ENCODE measurements around the gene SNX11.

The SNX11 gene

GRCh38 chr17:48137656-48138055, 30.1 kb downstream of the SNX11 start:
- DNase-seq, result no peak

GRCh38 chr17:48139944-48140343, 32.4 kb downstream of the SNX11 start:
- no peak for DNase-seq

- DNase-seq, result no peak
Measured at GRCh38 chr17:48143629-48144028, 36.1 kb downstream of the SNX11 start.

GRCh38 chr17:48144231-48144630, 36.7 kb downstream of the SNX11 start:
- DNase-seq, result no peak

GRCh38 chr17:48144976-48145798, 37.6 kb downstream of the SNX11 start:
- DNase-seq, result no peak

GRCh38 chr17:48148029-48148770, 40.6 kb downstream of the SNX11 start:
- no peak for DNase-seq

GRCh38 chr17:48148854-48149786, 41.6 kb downstream of the SNX11 start:
- no peak for DNase-seq

- no peak for DNase-seq
Measured at GRCh38 chr17:48149787-48150463, 42.4 kb downstream of the SNX11 start.

- no peak for DNase-seq
Measured at GRCh38 chr17:48150597-48151001, 43.0 kb downstream of the SNX11 start.

- no peak for DNase-seq
Measured at GRCh38 chr17:48151220-48151619, 43.7 kb downstream of the SNX11 start.

GRCh38 chr17:48152289-48152688, 44.7 kb downstream of the SNX11 start:
- DNase-seq, result no peak

- no peak for DNase-seq
Measured at GRCh38 chr17:48153691-48154358, 46.3 kb downstream of the SNX11 start.

- DNase-seq, result no peak
Measured at GRCh38 chr17:48155889-48156611, 48.5 kb downstream of the SNX11 start.

GRCh38 chr17:48159232-48159631, 51.7 kb downstream of the SNX11 start:
- no peak for DNase-seq

- DNase-seq, result no peak
Measured at GRCh38 chr17:48160177-48161081, 52.9 kb downstream of the SNX11 start.

GRCh38 chr17:48161127-48161905, 53.8 kb downstream of the SNX11 start:
- DNase-seq, result no peak

GRCh38 chr17:48162306-48162934, 54.9 kb downstream of the SNX11 start:
- no peak for DNase-seq

GRCh38 chr17:48162946-48163506, 55.5 kb downstream of the SNX11 start:
- DNase-seq, result no peak

Data from CD4-positive, alpha-beta T cell treated with Interleukin-4 for 4 hours (primary cell).